Esophagus squamous epithelium (tissue), 4 donors: Measurements from ENCODE around the gene NR6A1.

Experiments
- POLR2A ChIP-seq, 4 donors: fragments of 450-650 bp; IDR thresholded peaks; one replicate each; pipeline ENCODE4 v1.6.1; 2017; ENCODE audit warnings: antibody characterized with exemption in 4 of 4, mild to moderate bottlenecking in 4 of 4, moderate library complexity in 3 of 4
- TF ChIP-seq, protein P1 (sequence below), 6 experiments: fragments of 450-650 bp in 4 of 6; fragments of 200-600 bp in 2 of 6; sonication (generic) in 2 of 6; IDR thresholded peaks; one replicate each; pipeline ENCODE4 v1.5.1; 2016 to 2019; ENCODE audit warnings: antibody characterized with exemption in 6 of 6, mild to moderate bottlenecking in 4 of 6, moderate library complexity in 4 of 6

GRCh38 chr9:124490004-124490403 is 281.1 kb downstream of the NR6A1 start:
- TF ChIP-seq POLR2A (IDR thresholded peaks at IDR 0.05): no peak
- TF ChIP-seq, protein P1, sequence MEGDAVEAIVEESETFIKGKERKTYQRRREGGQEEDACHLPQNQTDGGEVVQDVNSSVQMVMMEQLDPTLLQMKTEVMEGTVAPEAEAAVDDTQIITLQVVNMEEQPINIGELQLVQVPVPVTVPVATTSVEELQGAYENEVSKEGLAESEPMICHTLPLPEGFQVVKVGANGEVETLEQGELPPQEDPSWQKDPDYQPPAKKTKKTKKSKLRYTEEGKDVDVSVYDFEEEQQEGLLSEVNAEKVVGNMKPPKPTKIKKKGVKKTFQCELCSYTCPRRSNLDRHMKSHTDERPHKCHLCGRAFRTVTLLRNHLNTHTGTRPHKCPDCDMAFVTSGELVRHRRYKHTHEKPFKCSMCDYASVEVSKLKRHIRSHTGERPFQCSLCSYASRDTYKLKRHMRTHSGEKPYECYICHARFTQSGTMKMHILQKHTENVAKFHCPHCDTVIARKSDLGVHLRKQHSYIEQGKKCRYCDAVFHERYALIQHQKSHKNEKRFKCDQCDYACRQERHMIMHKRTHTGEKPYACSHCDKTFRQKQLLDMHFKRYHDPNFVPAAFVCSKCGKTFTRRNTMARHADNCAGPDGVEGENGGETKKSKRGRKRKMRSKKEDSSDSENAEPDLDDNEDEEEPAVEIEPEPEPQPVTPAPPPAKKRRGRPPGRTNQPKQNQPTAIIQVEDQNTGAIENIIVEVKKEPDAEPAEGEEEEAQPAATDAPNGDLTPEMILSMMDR (IDR thresholded peaks at IDR 0.05): no peak
